Measurements from ENCODE around the gene NIPAL3.

DNA sequence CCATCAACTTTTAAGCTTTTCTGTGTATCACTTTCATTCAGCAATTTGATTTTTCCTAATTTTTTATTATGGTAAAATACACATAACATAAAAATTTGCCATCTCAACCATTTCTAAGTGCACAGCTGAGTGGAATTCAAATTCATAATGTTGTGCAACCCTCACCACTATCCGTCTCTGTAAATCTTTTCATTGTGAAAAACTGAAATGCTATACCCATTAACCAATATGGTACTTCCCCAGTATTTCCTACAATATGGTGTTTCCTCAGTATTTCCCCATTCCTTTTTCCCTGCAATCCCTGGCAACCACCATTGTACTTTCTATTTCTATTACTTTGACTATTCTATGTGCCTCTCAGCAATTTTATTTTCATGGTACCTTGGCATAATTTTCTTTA is 8.8 kb upstream of the NIPAL3 start:
- TF ChIP-seq, protein P1, sequence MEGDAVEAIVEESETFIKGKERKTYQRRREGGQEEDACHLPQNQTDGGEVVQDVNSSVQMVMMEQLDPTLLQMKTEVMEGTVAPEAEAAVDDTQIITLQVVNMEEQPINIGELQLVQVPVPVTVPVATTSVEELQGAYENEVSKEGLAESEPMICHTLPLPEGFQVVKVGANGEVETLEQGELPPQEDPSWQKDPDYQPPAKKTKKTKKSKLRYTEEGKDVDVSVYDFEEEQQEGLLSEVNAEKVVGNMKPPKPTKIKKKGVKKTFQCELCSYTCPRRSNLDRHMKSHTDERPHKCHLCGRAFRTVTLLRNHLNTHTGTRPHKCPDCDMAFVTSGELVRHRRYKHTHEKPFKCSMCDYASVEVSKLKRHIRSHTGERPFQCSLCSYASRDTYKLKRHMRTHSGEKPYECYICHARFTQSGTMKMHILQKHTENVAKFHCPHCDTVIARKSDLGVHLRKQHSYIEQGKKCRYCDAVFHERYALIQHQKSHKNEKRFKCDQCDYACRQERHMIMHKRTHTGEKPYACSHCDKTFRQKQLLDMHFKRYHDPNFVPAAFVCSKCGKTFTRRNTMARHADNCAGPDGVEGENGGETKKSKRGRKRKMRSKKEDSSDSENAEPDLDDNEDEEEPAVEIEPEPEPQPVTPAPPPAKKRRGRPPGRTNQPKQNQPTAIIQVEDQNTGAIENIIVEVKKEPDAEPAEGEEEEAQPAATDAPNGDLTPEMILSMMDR (IDR thresholded peaks at IDR 0.05), result no peak
- no peak for TF ChIP-seq POLR2A (IDR thresholded peaks at IDR 0.05)

All from testis (tissue), 2 donors.